ENCODE results near the gene PRDM16. TPM values are rescaled to one million over a fixed set of nuclear protein-coding genes. Genes with fewer than 3 reads are reported as not detected.

Gene PRDM16
- total and polyA plus RNA-seq, 2 of the 13 experiments (the other 11 are each of a cell fraction or from before 2014, with no cell fraction given): 0.15 to 0.81 TPM

DNA sequence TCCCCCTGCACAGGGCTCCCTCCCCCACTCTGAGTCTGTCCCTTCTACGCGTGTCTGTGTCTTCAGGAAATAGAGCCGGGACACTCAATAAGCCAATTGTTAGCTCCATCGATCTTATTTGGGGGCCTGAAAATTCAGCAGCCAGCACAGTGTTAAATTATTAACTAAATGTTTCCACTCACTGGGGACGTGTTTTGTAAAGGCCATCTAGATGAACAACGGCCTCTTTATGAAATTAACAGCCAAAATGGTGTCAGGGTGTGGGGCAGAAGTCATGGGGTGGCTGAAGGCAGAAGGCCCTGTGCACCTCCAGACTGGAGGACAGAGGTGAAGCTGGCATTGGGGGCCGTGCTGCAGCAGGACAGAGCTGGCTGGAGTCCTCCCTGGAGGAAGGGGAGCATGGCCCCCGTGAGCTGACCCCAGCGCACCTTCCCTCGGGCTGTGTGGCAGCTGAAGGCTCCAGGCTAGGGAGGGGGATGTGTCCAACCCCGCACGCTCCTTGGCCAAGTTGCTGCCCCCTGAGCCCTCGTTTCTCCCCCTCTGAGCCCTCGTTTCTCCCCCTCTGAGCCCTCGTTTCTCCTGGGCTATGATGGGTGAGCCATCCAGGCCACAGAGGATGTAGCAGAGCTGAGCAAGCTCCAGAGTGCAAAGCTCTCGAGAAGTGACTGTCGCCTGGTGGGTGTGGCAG is 271.7 kb downstream of the PRDM16 start (continued):
- TF ChIP-seq, protein P1, sequence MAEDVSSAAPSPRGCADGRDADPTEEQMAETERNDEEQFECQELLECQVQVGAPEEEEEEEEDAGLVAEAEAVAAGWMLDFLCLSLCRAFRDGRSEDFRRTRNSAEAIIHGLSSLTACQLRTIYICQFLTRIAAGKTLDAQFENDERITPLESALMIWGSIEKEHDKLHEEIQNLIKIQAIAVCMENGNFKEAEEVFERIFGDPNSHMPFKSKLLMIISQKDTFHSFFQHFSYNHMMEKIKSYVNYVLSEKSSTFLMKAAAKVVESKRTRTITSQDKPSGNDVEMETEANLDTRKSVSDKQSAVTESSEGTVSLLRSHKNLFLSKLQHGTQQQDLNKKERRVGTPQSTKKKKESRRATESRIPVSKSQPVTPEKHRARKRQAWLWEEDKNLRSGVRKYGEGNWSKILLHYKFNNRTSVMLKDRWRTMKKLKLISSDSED (CRISPR knock-in tag; IDR thresholded peaks at IDR 0.05): no peak; the same call in 1 of the 2 replicates

DNA sequence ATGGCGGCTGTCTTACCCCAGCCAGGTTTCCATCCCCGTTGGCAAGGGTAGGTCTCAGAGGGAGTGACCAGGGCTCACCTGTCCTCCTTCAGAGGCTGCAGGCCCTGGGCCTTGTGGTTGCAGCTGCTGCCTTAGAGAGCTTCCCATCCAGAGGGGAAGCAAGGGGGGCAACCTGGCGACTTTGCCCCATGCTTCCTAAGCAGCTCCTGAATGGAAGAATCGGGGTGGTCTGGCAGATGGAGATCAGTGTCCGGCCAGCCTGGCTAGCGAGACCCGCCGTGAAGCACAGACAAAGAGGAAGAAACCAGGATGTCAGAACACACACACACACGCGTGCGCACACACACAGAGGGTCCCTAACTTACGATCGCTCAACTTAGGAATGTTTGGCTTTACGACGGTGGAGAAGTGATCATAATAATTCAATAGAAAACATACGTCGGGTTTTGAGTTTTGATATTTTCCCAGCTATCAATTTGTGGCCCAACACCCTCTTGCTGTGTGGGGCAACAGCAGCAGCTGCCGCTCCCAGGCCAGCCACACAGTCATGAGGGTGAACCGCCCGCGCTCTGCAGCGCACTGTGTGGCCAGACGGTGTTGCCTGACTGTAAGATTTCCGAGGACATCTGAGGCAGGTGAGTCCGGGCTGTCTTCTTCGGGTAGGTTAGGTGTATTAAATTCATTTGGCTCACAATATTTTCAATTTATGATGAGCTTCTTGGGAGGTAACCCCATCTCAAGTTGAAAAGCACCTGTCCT is 272.4 kb downstream of the PRDM16 start:
- Histone ChIP-seq H3K9me3 (ENCODE audit: low read length) (peaks cover 9% of the 10 kb centered on the region), H4K20me1 (ENCODE audit: insufficient read depth, low read length) (no peaks in the 10 kb centered on the region), H3K36me3 (replicated peaks in 1 of 2; ENCODE audit: control insufficient read depth in 1 of 2, insufficient read depth in 2 of 2, low read length in 2 of 2) (no peaks in the 10 kb centered on the region), H3K79me2 (ENCODE audit: insufficient read depth, low read length) (peaks cover 4% of the 10 kb centered on the region), H3K9ac (ENCODE audit: insufficient read depth, low read depth, low read length) (peak overlapping the region; percentile 70), H3K4me1 (ENCODE audit: insufficient read depth, low read length) (peaks cover 70% of the 10 kb centered on the region), H3K4me2 (ENCODE audit: low read depth, low read length) (peak overlapping the region; percentile 68), H3K27ac (ENCODE audit: extremely low read length, insufficient read depth, low read length) (peak overlapping the region; percentile 94), H2AFZ (ENCODE audit: low read length) (no peak overlapping the region), H3K4me3 (replicated peaks in 1 of 3; ENCODE audit: insufficient read depth in 1 of 3, low read depth in 2 of 3, low read length in 3 of 3) (0 out of 6 replicates have a peak overlapping the region, but pooled peaks of 1 of the 3 experiments have one; percentile 41), H3K27me3 (ENCODE audit: control insufficient read depth in 1 of 2, insufficient read depth in 2 of 2, low read length in 2 of 2) (no peaks in the 10 kb centered on the region)
- DNase-seq (ENCODE audit: low spot score) (no peak), FAIRE-seq (no peak), ATAC-seq (no peak)
- in situ Hi-C loops (cut with HindIII; ENCODE audit: extremely low pct_ligation_motif_present, low pct_unique_long_range_greater_than_20kb) (no loop called here), intact Hi-C loops (cut with micrococcal nuclease; ENCODE audit: unreplicated experiment) (no loop called here)
- POLR2A ChIA-PET: interaction anchor here (0.6 to 5.1 kb wide), 14 partner anchors 9 to 274 kb away, joined by 3 to 78 read pairs (median 8); no protein-coding TSS in a partner anchor
- 90% methylated on average over 23 of the region's 26 CpGs for WGBS (ENCODE audit: low lambda C conversion rate)
- CTCF ChIA-PET (ENCODE audit: low intra/inter-chr PET ratio, low total read pairs): no interaction called here
- no TSS peak for BruUV-seq (replicated peaks)
- TF ChIP-seq SP4 (CRISPR knock-in tag; IDR thresholded peaks at IDR 0.05): peak; percentile 7; the same call in 1 of the 2 replicates
- 0 out of 2 replicates have a peak, but pooled peaks have one; percentile 29 for TF ChIP-seq RBFOX2 (IDR thresholded peaks at IDR 0.05; ENCODE audit: low read depth, low read length)
- TF ChIP-seq, protein P2, sequence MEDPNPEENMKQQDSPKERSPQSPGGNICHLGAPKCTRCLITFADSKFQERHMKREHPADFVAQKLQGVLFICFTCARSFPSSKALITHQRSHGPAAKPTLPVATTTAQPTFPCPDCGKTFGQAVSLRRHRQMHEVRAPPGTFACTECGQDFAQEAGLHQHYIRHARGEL (CRISPR knock-in tag; IDR thresholded peaks at IDR 0.05): no peak
- TF ChIP-seq, protein P3, sequence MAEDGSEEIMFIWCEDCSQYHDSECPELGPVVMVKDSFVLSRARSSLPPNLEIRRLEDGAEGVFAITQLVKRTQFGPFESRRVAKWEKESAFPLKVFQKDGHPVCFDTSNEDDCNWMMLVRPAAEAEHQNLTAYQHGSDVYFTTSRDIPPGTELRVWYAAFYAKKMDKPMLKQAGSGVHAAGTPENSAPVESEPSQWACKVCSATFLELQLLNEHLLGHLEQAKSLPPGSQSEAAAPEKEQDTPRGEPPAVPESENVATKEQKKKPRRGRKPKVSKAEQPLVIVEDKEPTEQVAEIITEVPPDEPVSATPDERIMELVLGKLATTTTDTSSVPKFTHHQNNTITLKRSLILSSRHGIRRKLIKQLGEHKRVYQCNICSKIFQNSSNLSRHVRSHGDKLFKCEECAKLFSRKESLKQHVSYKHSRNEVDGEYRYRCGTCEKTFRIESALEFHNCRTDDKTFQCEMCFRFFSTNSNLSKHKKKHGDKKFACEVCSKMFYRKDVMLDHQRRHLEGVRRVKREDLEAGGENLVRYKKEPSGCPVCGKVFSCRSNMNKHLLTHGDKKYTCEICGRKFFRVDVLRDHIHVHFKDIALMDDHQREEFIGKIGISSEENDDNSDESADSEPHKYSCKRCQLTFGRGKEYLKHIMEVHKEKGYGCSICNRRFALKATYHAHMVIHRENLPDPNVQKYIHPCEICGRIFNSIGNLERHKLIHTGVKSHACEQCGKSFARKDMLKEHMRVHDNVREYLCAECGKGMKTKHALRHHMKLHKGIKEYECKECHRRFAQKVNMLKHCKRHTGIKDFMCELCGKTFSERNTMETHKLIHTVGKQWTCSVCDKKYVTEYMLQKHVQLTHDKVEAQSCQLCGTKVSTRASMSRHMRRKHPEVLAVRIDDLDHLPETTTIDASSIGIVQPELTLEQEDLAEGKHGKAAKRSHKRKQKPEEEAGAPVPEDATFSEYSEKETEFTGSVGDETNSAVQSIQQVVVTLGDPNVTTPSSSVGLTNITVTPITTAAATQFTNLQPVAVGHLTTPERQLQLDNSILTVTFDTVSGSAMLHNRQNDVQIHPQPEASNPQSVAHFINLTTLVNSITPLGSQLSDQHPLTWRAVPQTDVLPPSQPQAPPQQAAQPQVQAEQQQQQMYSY (CRISPR knock-in tag; IDR thresholded peaks at IDR 0.05): no peak
- TF ChIP-seq MTA1 (CRISPR knock-in tag; IDR thresholded peaks at IDR 0.05; ENCODE audit: borderline replicate concordance): peak; percentile 62; the same call in 1 of the 2 replicates
- TF ChIP-seq MTA3 (CRISPR knock-in tag; IDR thresholded peaks at IDR 0.05): no peak
- TF ChIP-seq TAF1 (CRISPR knock-in tag; IDR thresholded peaks at IDR 0.05): 0 out of 2 replicates have a peak, but pooled peaks have one; percentile 4
- TF ChIP-seq, protein P4, sequence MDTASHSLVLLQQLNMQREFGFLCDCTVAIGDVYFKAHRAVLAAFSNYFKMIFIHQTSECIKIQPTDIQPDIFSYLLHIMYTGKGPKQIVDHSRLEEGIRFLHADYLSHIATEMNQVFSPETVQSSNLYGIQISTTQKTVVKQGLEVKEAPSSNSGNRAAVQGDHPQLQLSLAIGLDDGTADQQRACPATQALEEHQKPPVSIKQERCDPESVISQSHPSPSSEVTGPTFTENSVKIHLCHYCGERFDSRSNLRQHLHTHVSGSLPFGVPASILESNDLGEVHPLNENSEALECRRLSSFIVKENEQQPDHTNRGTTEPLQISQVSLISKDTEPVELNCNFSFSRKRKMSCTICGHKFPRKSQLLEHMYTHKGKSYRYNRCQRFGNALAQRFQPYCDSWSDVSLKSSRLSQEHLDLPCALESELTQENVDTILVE (CRISPR knock-in tag; IDR thresholded peaks at IDR 0.05): no peak
- no peak for TF ChIP-seq DR1 (CRISPR knock-in tag; IDR thresholded peaks at IDR 0.05)
- TF ChIP-seq, protein P5, sequence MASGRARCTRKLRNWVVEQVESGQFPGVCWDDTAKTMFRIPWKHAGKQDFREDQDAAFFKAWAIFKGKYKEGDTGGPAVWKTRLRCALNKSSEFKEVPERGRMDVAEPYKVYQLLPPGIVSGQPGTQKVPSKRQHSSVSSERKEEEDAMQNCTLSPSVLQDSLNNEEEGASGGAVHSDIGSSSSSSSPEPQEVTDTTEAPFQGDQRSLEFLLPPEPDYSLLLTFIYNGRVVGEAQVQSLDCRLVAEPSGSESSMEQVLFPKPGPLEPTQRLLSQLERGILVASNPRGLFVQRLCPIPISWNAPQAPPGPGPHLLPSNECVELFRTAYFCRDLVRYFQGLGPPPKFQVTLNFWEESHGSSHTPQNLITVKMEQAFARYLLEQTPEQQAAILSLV (CRISPR knock-in tag; IDR thresholded peaks at IDR 0.05; ENCODE audit: borderline replicate concordance): no peak
